Cardiac atrium fibroblast (primary cell): ENCODE data around the gene MRPL49. TPM values are rescaled to one million over a fixed set of nuclear protein-coding genes. Genes with fewer than 3 reads are reported as not detected.

ENCODE experiments used
- total RNA-seq: library from RNA; depleted of rRNA; stranded (reverse); fragments of >200 nt; gene quantifications from 2 replicates; pipeline ENCODE4 v1.2.3, GENCODE V29; 2015

MRPL49 gene
- total RNA-seq: 35.7 and 41.5 TPM in 2 replicates

GRCh38 chr11:65121865-65122696 is at the start of gene MRPL49, which contains the start of gene FAU:
Gene MRPL49 (plus strand): TSS chr11:65122321. CDS start chr11:65122347, 26 bp downstream.
Gene FAU (minus strand): TSS chr11:65122134. CDS start chr11:65121813, 321 bp downstream.

GRCh38 chr11:65083834-65084597 is 38.1 kb upstream of the MRPL49 start, which contains the start of the genes CDCA5 and ZFPL1:
Gene CDCA5 (minus strand): TSS chr11:65084040. CDS start chr11:65083978, 62 bp downstream.
Gene ZFPL1 (plus strand): TSS chr11:65084222. CDS start chr11:65084699, 477 bp downstream.

GRCh38 chr11:65095974-65096806 is 25.9 kb upstream of the MRPL49 start, which contains the start of gene VPS51:
Gene VPS51 (plus strand): TSS chr11:65096214. CDS start chr11:65096251, 37 bp downstream.

GRCh38 chr11:65111744-65112545 is 10.2 kb upstream of the MRPL49 start, which contains the start of gene TM7SF2:
Gene TM7SF2 (plus strand): TSS chr11:65111872. CDS start chr11:65112016, 144 bp downstream.

GRCh38 chr11:65117206-65118096 is 4.7 kb upstream of the MRPL49 start, which contains the start of gene ZNHIT2:
Gene ZNHIT2 (minus strand): TSS chr11:65117701. CDS start chr11:65117653, 48 bp downstream.

GRCh38 chr11:65134240-65134951 is 12.3 kb downstream of the MRPL49 start, which contains the start of gene SYVN1:
Gene SYVN1 (minus strand): TSS chr11:65134519. CDS start chr11:65133601, 918 bp downstream.

GRCh38 chr11:65170058-65170534 is 48.0 kb downstream of the MRPL49 start, which contains the start of gene SPDYC:
Gene SPDYC (plus strand): TSS chr11:65170233. CDS start chr11:65171358, 1,125 bp downstream.

Other genes with a start within 250 kb of the MRPL49 start
- gene EHD1, start 243.7 kb upstream of the MRPL49 start, total RNA-seq: 63.7 and 84.1 TPM in 2 replicates
- 13.2 and 18.1 TPM in 2 replicates for gene ATG2A, start 205.1 kb upstream of the MRPL49 start, total RNA-seq
- gene PPP2R5B, start 197.6 kb upstream of the MRPL49 start, total RNA-seq: 24.9 and 27.9 TPM in 2 replicates
- gene GPHA2, start 186.4 kb upstream of the MRPL49 start, total RNA-seq: 2.6 TPM in 1 of 2 replicates, not detected in the other
- gene MAJIN, start 150.2 kb upstream of the MRPL49 start, total RNA-seq: not detected in 2 replicates
- 0.16 TPM in 1 of 2 replicates, not detected in the other for gene BATF2, start 125.3 kb upstream of the MRPL49 start, total RNA-seq
- gene ARL2, start 108.2 kb upstream of the MRPL49 start, total RNA-seq: 97.5 and 157 TPM in 2 replicates
- gene SNX15, start 94.9 kb upstream of the MRPL49 start, total RNA-seq: 10.0 and 12.8 TPM in 2 replicates
- 10.4 and 10.5 TPM in 2 replicates for gene SAC3D1, start 81.1 kb upstream of the MRPL49 start, total RNA-seq
- 19.1 and 24.6 TPM in 2 replicates for gene NAALADL1, start 63.8 kb upstream of the MRPL49 start, total RNA-seq
- 5.8 and 15.9 TPM in 2 replicates for gene CDCA5, start 38.3 kb upstream of the MRPL49 start, total RNA-seq
- gene ZFPL1, start 38.1 kb upstream of the MRPL49 start, total RNA-seq: 52.3 and 67.3 TPM in 2 replicates
- gene VPS51, start 26.1 kb upstream of the MRPL49 start, total RNA-seq: 231 and 236 TPM in 2 replicates
- gene TM7SF2, start 10.4 kb upstream of the MRPL49 start, total RNA-seq: 10.2 and 29.6 TPM in 2 replicates
- gene ZNHIT2, start 4.6 kb upstream of the MRPL49 start, total RNA-seq: 10.1 and 13.8 TPM in 2 replicates
- 367 and 443 TPM in 2 replicates for gene FAU, start 187 bp upstream of the MRPL49 start, total RNA-seq
- 37.7 and 49.2 TPM in 2 replicates for gene SYVN1, start 12.2 kb downstream of the MRPL49 start, total RNA-seq
- not detected in 2 replicates for gene SPDYC, start 47.9 kb downstream of the MRPL49 start, total RNA-seq
- gene CAPN1, start 59.6 kb downstream of the MRPL49 start, total RNA-seq: 134 and 170 TPM in 2 replicates
- 2.7 and 5.3 TPM in 2 replicates for gene POLA2, start 139.6 kb downstream of the MRPL49 start, total RNA-seq
- gene CDC42EP2, start 192.5 kb downstream of the MRPL49 start, total RNA-seq: 53.5 and 69.1 TPM in 2 replicates
- gene DPF2, start 211.5 kb downstream of the MRPL49 start, total RNA-seq: 34.7 and 38.4 TPM in 2 replicates
- gene TIGD3, start 232.4 kb downstream of the MRPL49 start, total RNA-seq: 0.49 TPM in 1 of 2 replicates, not detected in the other